HL-60 (cell line): ENCODE data around the gene OR5M11.

Experiments used
- GABPA ChIP-seq: IDR thresholded peaks from 2 replicates; pipeline ENCODE4 v1.6.1; 2012; ENCODE audit warnings: low read depth
- POLR2AphosphoS5 ChIP-seq: IDR thresholded peaks from 2 replicates; pipeline ENCODE4 v1.6.1; 2012; ENCODE audit warnings: low read depth
- SPI1 ChIP-seq: IDR thresholded peaks from 2 replicates; pipeline ENCODE4 v1.6.1; 2012; ENCODE audit warnings: low read depth, mild to moderate bottlenecking, borderline replicate concordance
- TF ChIP-seq, protein P1 (sequence below): IDR thresholded peaks from one replicate; pipeline ENCODE4 v1.5.1; 2011; ENCODE audit warnings: low read length, control low read depth, inconsistent platforms; ENCODE audit not compliant: insufficient read depth
- TF ChIP-seq, protein P2 (sequence below): IDR thresholded peaks from 2 replicates; pipeline ENCODE4 v1.6.1; 2012; ENCODE audit warnings: low read depth; ENCODE audit not compliant: insufficient replicate concordance

DNA sequence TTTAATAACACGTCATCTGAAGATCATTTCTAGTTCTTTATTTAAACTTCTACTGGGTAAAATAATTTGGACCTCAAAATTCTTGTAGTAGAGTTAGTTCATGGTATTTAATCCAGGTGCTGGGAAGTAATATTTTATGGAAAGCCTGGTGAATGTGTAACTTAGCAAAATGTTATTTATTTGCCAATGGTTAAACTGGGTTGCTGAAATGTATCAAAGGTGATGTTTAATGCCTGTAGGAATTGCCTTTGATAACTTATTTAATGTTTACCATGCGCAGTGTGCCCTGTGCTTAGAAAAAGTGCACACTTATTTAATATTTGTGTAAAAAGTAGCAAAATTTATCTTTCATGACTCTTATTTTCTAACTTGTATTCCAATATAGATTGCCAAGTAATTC, 11.2 kb downstream of the OR5M11 start:
- TF ChIP-seq, protein P1, sequence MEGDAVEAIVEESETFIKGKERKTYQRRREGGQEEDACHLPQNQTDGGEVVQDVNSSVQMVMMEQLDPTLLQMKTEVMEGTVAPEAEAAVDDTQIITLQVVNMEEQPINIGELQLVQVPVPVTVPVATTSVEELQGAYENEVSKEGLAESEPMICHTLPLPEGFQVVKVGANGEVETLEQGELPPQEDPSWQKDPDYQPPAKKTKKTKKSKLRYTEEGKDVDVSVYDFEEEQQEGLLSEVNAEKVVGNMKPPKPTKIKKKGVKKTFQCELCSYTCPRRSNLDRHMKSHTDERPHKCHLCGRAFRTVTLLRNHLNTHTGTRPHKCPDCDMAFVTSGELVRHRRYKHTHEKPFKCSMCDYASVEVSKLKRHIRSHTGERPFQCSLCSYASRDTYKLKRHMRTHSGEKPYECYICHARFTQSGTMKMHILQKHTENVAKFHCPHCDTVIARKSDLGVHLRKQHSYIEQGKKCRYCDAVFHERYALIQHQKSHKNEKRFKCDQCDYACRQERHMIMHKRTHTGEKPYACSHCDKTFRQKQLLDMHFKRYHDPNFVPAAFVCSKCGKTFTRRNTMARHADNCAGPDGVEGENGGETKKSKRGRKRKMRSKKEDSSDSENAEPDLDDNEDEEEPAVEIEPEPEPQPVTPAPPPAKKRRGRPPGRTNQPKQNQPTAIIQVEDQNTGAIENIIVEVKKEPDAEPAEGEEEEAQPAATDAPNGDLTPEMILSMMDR = no peak
- TF ChIP-seq GABPA (no peak), POLR2AphosphoS5 (no peak), SPI1 (no peak)
- TF ChIP-seq, protein P2, sequence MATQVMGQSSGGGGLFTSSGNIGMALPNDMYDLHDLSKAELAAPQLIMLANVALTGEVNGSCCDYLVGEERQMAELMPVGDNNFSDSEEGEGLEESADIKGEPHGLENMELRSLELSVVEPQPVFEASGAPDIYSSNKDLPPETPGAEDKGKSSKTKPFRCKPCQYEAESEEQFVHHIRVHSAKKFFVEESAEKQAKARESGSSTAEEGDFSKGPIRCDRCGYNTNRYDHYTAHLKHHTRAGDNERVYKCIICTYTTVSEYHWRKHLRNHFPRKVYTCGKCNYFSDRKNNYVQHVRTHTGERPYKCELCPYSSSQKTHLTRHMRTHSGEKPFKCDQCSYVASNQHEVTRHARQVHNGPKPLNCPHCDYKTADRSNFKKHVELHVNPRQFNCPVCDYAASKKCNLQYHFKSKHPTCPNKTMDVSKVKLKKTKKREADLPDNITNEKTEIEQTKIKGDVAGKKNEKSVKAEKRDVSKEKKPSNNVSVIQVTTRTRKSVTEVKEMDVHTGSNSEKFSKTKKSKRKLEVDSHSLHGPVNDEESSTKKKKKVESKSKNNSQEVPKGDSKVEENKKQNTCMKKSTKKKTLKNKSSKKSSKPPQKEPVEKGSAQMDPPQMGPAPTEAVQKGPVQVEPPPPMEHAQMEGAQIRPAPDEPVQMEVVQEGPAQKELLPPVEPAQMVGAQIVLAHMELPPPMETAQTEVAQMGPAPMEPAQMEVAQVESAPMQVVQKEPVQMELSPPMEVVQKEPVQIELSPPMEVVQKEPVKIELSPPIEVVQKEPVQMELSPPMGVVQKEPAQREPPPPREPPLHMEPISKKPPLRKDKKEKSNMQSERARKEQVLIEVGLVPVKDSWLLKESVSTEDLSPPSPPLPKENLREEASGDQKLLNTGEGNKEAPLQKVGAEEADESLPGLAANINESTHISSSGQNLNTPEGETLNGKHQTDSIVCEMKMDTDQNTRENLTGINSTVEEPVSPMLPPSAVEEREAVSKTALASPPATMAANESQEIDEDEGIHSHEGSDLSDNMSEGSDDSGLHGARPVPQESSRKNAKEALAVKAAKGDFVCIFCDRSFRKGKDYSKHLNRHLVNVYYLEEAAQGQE = no peak
